GM12878 (cell line): ENCODE measurements around the gene LBHD1. TPM values are rescaled to one million over a fixed set of nuclear protein-coding genes. Genes with fewer than 3 reads are reported as not detected.

Experiments used
- ATAC-seq: fragments of 200-7000 bp; cut with Tn5 transposase; 3 replicates; pipeline ENCODE4 v1.9.1; 2020; ENCODE audit warnings: mild to moderate bottlenecking, moderate library complexity
- BruUV-seq: library from RNA; stranded (reverse); fragments of 400-500 nt; replicated peaks from 2 replicates; lab custom pipeline; 2021; lab: Mats Ljungman, UMichigan
- CTCF ChIA-PET: fragments of 300-600 bp; sonication (Branson Sonifier 250); formaldehyde crosslinking; extraction: SDS; loops from one replicate; lab custom pipeline; 2021; ENCODE audit warnings: inconsistent platforms; lab: Yijun Ruan, JAX
- POLR2A ChIA-PET: fragments of 350-600 bp; formaldehyde crosslinking; extraction: SDS; loops from one replicate; lab custom pipeline; 2021; ENCODE audit warnings: inconsistent platforms; lab: Charles Lee
- RAD21 ChIA-PET: fragments of 300-600 bp; sonication (Branson Sonifier 250); formaldehyde crosslinking; loops from one replicate; lab custom pipeline; 2023; ENCODE audit warnings: antibody characterized with exemption; ENCODE audit not compliant: unreplicated experiment; lab: Charles Lee
- SMC1A ChIA-PET: fragments of 300-600 bp; sonication (Branson Sonifier 250); formaldehyde crosslinking; loops from one replicate; lab custom pipeline; 2023; ENCODE audit not compliant: unreplicated experiment, uncharacterized antibody; lab: Charles Lee
- DNase-seq: peaks from one replicate; pipeline ENCODE4 v3.0.0-alpha.2; 2011; ENCODE audit warnings: low read depth, low spot score
- FAIRE-seq: peaks from 3 replicates; lab custom pipeline; 2011; peaks lifted over from hg19 to GRCh38; lab: Jason Lieb, UNC
- H2AFZ ChIP-seq: 2 replicates; pipeline ENCODE4 v1.6.0; 2011; ENCODE audit warnings: low read depth, low read length, control low read depth; ENCODE audit not compliant: control insufficient read depth
- H3K27ac ChIP-seq: 2 replicates; pipeline ENCODE4 v1.5.1; 2011; ENCODE audit warnings: control low read depth; ENCODE audit not compliant: control insufficient read depth, insufficient read depth
- H3K27me3 ChIP-seq, 2 experiments: replicated peaks in 1 of 2; 2 replicates each; pipeline versions ENCODE4 v1.6.0 to v1.6.1; 2011; ENCODE audit warnings: low read length in 1 of 2; ENCODE audit not compliant: control insufficient read depth in 2 of 2, insufficient read depth in 2 of 2
- H3K36me3 ChIP-seq, 2 experiments: 2 replicates each; pipeline ENCODE4 v1.5.1; 2011; ENCODE audit warnings: low read length in 1 of 2; ENCODE audit not compliant: control insufficient read depth in 2 of 2, insufficient read depth in 2 of 2
- H3K4me1 ChIP-seq: 2 replicates; pipeline ENCODE4 v1.6.1; 2011; ENCODE audit warnings: mild to moderate bottlenecking, low read length, moderate library complexity, mixed read lengths; ENCODE audit not compliant: control insufficient read depth, insufficient read depth
- H3K4me2 ChIP-seq: 2 replicates; pipeline ENCODE4 v1.6.0; 2011; ENCODE audit warnings: control low read depth; ENCODE audit not compliant: control insufficient read depth, insufficient read depth
- H3K4me3 ChIP-seq: fragments of 200-600 bp; sonication (generic); 2 replicates; pipeline ENCODE4 v1.5.1; 2016
- H3K79me2 ChIP-seq: 2 replicates; pipeline ENCODE4 v1.6.0; 2011; ENCODE audit warnings: low read length; ENCODE audit not compliant: control insufficient read depth, insufficient read depth
- H3K9ac ChIP-seq: 2 replicates; pipeline ENCODE4 v1.8.0; 2011; ENCODE audit warnings: low read length, control low read depth, mixed read lengths; ENCODE audit not compliant: control insufficient read depth, insufficient read depth
- H3K9me3 ChIP-seq: replicated peaks from 3 replicates; pipeline ENCODE4 v1.5.1; 2011; ENCODE audit warnings: mild to moderate bottlenecking, low read length; ENCODE audit not compliant: control insufficient read depth, insufficient read depth
- H4K20me1 ChIP-seq: 2 replicates; pipeline ENCODE4 v1.6.0; 2011; ENCODE audit not compliant: control insufficient read depth, insufficient read depth
- BRCA1 ChIP-seq: IDR thresholded peaks from 2 replicates; pipeline ENCODE4 v1.6.1; 2011; ENCODE audit warnings: low read depth, low read length, improper control_type of control experiment
- CHD4 ChIP-seq: fragments of 200-600 bp; sonication (generic); IDR thresholded peaks from 2 replicates; pipeline ENCODE4 v1.6.1; 2016; ENCODE audit warnings: mild to moderate bottlenecking
- JUNB ChIP-seq: IDR thresholded peaks from 2 replicates; pipeline ENCODE4 v1.6.1; 2016; ENCODE audit warnings: antibody characterized with exemption, mild to moderate bottlenecking
- JUND ChIP-seq: IDR thresholded peaks from 2 replicates; pipeline ENCODE4 v1.6.1; 2012; ENCODE audit warnings: low read depth, mild to moderate bottlenecking, low read length, improper control_type of control experiment, moderate library complexity
- MYB ChIP-seq: fragments of 150-350 bp; IDR thresholded peaks from 2 replicates; pipeline ENCODE4 v1.6.1; 2014; ENCODE audit warnings: mild to moderate bottlenecking, low read depth, low read length, borderline replicate concordance
- WGBS: methylation state at CpG from one replicate; pipeline ENCODE4 v1.1.6; 2016; ENCODE audit warnings: low lambda C conversion rate; ENCODE audit not compliant: insufficient replicate concordance, insufficient coverage; ENCODE audit errors: missing lambda C conversion rate; 5-methylcytosine and 5-hydroxymethylcytosine counted together
- in situ Hi-C: fragments of 300-500 bp; cut with MboI; formaldehyde crosslinking; loops from 9 replicates; pipeline ENCODE4 v1.14.3; 2018; ENCODE audit warnings: mixed read lengths
- intact Hi-C: fragments of 100-400 bp; cut with micrococcal nuclease; formaldehyde crosslinking; loops from one replicate; pipeline ENCODE4 v1.14.2; 2022; ENCODE audit not compliant: unreplicated experiment
- polyA plus RNA-seq, 11 experiments: library from polyadenylated mRNA; depleted of rRNA in 4 of 11; unstranded in 6 of 11; stranded (reverse) in 5 of 11; fragments of >200 nt; fragmentation: Nextera tagmentation in 4 of 11; fragmentation: Illumina TruSeq in 1 of 11; extraction: Ambion mirVana in 4 of 11; extraction: Trizol in 1 of 11; gene quantifications; 1 replicate in 1 of 11; 2 replicates in 10 of 11; pipeline versions ENCODE4 v1.2.1 to v1.2.3, GENCODE V29; 2011 to 2016; ENCODE audit warnings: inconsistent platforms in 2 of 11, missing spikeins in 2 of 11, low read depth in 1 of 11
- total RNA-seq, 4 experiments: library from RNA; depleted of rRNA in 3 of 4; stranded (reverse); fragments of >200 nt in 3 of 4; fragmentation: Illumina TruSeq in 1 of 4; extraction: Trizol in 1 of 4; gene quantifications; 2 replicates each; pipeline versions ENCODE4 v1.2.1 to v1.2.3, GENCODE V29; 2013 to 2021

LBHD1 gene
- total and polyA plus RNA-seq, 10 of the 15 experiments (the other 5 are each of a cell fraction or from before 2014, with no cell fraction given) = 0.79 to 12.0 (median 7.6) TPM

- TF ChIP-seq MYB (no peak), JUND (no peak), CHD4 (no peak), JUNB (no peak), BRCA1 (no peak)
- ChIA-PET CTCF (interaction anchor here (0.5 kb wide), 1 partner anchor 90 kb away, joined by 3 read pairs; no protein-coding TSS in a partner anchor), SMC1A (no interaction called here), RAD21 (interaction anchor here (1.0 kb wide), 1 partner anchor 74 kb away, joined by 4 read pairs; the partner anchor contains the start of gene EEF1G), POLR2A (interaction anchor here (1.5 to 14.6 kb wide), 2 partner anchors 22 to 26 kb away, joined by 6 to 295 read pairs; partner anchors contain the start of genes B3GAT3, C11orf98, CSKMT and LBHD1)
- intact Hi-C loops (loop anchor here (2.0 kb wide), 1 partner anchor 25 kb away; no protein-coding TSS in a partner anchor), in situ Hi-C loops (no loop called here)
- Histone ChIP-seq H3K9me3 (no peaks in the 10 kb centered on the region), H4K20me1 (no peaks in the 10 kb centered on the region; the same call in 1 of the 2 replicates), H3K4me3 (no peak overlapping the region), H2AFZ (no peak overlapping the region), H3K27me3 (no peaks in the 10 kb centered on the region), H3K27ac (no peak overlapping the region), H3K4me2 (no peak overlapping the region), H3K4me1 (peaks cover 4% of the 10 kb centered on the region; the same call in 1 of the 2 replicates), H3K9ac (no peak overlapping the region), H3K79me2 (peaks cover 51% of the 10 kb centered on the region), H3K36me3 (peaks cover 10 to 13% of the 10 kb centered on the region in 2 experiments; a peak in 3 of 4 replicates)
- no peak for ATAC-seq
- 81% methylated on average over 6 of the region's 6 CpGs for WGBS
- no peak for DNase-seq
- no peak for FAIRE-seq
- BruUV-seq = no TSS peak
Observed at GRCh38 chr11:62647609-62648005, 24.5 kb downstream of the LBHD1 start.
